ENCODE data around the gene MR1.

DNA sequence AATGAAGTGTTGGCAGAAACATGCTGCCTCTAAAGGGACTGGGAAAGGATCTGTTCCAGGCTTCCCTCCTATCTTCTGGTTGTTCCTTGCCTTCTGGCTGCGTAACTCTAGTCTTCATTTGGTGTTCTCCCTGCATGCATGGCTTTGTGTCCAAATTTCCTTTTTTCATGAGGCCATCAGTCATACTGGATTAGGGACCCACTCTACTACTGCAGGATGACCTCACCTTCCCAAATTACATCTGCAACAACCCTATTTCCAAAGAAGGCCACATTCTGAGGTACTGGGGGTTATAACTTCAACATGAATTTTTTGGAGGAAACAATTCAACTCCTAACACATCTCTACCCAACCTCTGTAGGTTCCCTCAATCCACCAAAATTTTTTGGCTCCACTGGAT lies 26.3 kb downstream of the MR1 start:
- no peak for TF ChIP-seq POLR2A (IDR thresholded peaks at IDR 0.05; ENCODE audit: low read depth, low read length)
- TF ChIP-seq POLR2AphosphoS5 (IDR thresholded peaks at IDR 0.05; ENCODE audit: low read depth, low read length), result no peak
- no peak for TF ChIP-seq POU2F2 (IDR thresholded peaks at IDR 0.05; ENCODE audit: low read depth, low read length)
- TF ChIP-seq TAF1 (IDR thresholded peaks at IDR 0.05; ENCODE audit: low read depth, low read length), result no peak
- TF ChIP-seq SPI1 (IDR thresholded peaks at IDR 0.05; ENCODE audit: low read depth, low read length), result no peak

Measured in GM12891 (cell line).